Measurements from ENCODE around the gene TACC2.

TACC2 gene

DNA sequence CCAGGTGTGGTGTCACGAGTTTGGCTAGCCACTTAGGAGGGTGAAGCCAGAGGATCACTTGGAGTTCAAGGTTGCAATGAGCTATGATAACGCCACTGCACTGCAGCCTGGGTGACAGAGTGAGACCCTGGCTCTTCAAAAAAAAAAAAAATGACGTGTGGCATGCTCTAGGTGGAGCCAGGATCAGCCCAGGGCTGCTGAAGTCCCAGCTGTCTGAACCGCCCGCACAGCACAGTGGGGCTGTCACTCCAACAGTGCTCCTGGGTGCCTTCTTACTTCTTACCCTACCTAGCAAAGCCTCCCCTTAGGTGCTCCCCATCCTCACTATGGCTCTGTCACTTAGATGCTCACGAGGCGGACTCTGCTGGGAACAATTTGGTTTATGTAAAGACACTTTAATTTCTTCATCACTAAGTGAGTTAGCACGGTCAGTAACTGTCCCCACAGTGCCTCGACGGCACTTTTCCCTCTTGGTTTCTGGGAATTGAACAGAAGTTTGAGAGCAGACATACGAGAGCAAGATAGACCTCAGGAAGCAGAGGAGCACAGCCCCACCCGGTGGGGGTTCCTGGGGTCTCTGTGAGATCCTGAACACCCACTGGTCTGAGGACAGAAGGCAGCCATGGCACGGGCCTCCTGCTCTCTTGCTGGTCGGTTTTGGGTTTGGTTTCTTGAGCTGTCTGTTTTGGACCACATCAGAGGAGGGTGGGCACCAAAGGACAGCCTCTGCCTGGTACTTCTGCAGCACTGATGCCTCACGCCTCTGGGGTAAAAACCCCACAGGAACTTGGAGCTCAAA, 215.9 kb downstream of the TACC2 start:
- Histone ChIP-seq H3K27me3 (no peaks in the 10 kb centered on the region), H3K4me1 (peaks cover 59% of the 10 kb centered on the region), H3K4me3 (peak overlapping the region; percentile 13; the same call in 1 of the 2 replicates), H3K27ac (peak overlapping the region; percentile 72), H3K36me3 (peaks cover 42% of the 10 kb centered on the region), H3K9me3 (peaks cover 23% of the 10 kb centered on the region), H3K4me2 (peak overlapping the region; percentile 89), H3K9ac (peak overlapping the region; percentile 42; the same call in 1 of the 2 replicates), H4K20me1 (peaks cover 37% of the 10 kb centered on the region)
- no peak for TF ChIP-seq Cebpa-rat (IDR thresholded peaks at IDR 0.05)

DNA sequence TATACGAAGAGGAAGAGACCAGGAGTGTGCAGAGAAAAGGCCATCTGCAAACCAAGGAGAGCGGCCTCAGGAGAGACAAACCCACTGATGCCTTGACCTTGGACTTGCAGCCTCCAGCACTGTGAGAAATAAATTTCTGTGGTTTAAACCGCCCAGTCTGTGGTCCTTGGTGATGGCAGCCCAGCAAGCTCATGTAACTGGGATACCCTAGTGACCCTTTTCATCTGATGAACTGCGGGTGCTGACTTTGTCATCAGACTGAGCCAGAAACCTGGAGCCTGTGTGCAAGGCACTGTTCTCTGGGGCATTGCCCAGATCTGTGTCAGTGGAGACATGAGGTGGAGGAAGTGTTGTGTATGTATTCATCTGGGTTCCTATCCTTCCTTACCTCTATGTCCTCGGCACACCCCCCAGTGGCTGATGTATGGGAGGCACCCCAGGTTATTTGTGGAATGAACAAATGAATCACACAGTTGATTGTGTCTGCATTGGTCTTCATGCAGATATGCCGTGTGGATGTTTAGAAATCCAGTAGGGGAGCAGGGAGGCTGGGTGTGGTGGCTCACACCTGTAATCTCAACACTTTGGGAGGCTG, 217.6 kb downstream of the TACC2 start:
- H4K20me1 ChIP-seq, result peaks cover 25% of the 10 kb centered on the region
- H3K4me1 ChIP-seq, result peaks cover 75% of the 10 kb centered on the region
- TF ChIP-seq Cebpa-rat (IDR thresholded peaks at IDR 0.05), result no peak
- H3K9me3 ChIP-seq, result peaks cover 36% of the 10 kb centered on the region
- peaks cover 42% of the 10 kb centered on the region for H3K36me3 ChIP-seq
- H3K9ac ChIP-seq, result peak overlapping the region; percentile 52
- H3K27ac ChIP-seq, result peak overlapping the region; percentile 72
- 0 out of 2 replicates have a peak overlapping the region, but pooled peaks have one; percentile 27 for H3K4me3 ChIP-seq
- H3K27me3 ChIP-seq, result no peaks in the 10 kb centered on the region
- H3K4me2 ChIP-seq, result peak overlapping the region; percentile 89

DNA sequence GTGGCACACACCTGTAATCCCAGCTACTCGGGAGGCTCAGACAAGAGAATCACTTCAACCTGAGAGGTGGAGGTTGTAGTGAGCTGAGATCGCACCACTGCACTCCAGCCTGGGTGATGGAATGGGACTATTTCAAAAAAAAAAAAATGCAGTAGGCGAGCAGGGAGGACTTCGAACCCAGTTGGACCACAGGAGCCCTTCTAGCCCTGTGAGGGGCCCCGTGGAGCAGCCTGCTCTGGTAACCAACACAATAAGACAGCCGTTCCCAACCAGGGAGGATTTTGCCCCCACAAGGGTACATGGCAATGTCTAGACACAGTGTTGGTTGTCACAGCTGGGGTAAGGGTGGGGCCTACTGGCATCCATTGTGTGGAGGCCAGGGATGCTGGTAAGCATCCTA, 218.2 kb downstream of the TACC2 start:
- H3K36me3 ChIP-seq, result peaks cover 46% of the 10 kb centered on the region
- no peak overlapping the region for H3K4me3 ChIP-seq
- H3K27ac ChIP-seq, result peak overlapping the region; percentile 72
- peaks cover 81% of the 10 kb centered on the region for H3K4me1 ChIP-seq
- peaks cover 35% of the 10 kb centered on the region for H3K9me3 ChIP-seq
- H3K9ac ChIP-seq, result no peak overlapping the region; the same call in 1 of the 2 replicates
- H4K20me1 ChIP-seq, result peaks cover 23% of the 10 kb centered on the region
- no peaks in the 10 kb centered on the region for H3K27me3 ChIP-seq
- peak overlapping the region; percentile 89 for H3K4me2 ChIP-seq
- TF ChIP-seq Cebpa-rat (IDR thresholded peaks at IDR 0.05), result no peak

DNA sequence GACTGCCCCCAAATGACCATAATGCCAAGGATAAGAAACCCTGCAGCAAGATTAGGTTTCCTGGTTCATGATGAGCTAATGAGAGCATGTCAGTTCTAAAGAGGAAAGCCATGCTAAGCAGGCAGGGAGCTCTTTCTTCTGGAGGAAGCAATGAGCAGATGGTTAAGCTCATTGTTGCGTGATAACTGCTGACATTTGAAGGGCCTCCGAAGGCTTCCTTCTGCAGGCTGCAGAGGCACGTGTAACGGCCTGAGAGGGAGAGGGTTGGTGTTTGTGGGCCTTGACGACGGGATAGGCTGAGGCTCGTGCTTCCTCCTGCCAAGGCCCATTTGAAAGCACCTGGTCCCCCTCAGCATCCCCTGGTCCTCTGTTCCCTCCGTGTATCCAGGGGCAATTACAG, 218.6 kb downstream of the TACC2 start:
- Histone ChIP-seq H3K4me2 (peak overlapping the region; percentile 89), H3K36me3 (peaks cover 50% of the 10 kb centered on the region), H3K4me3 (no peak overlapping the region), H3K27me3 (no peaks in the 10 kb centered on the region), H3K9me3 (peaks cover 35% of the 10 kb centered on the region), H3K9ac (no peak overlapping the region; the same call in 1 of the 2 replicates), H3K27ac (peak overlapping the region; percentile 72), H4K20me1 (peaks cover 23% of the 10 kb centered on the region), H3K4me1 (peaks cover 86% of the 10 kb centered on the region)
- TF ChIP-seq Cebpa-rat (IDR thresholded peaks at IDR 0.05), result no peak

DNA sequence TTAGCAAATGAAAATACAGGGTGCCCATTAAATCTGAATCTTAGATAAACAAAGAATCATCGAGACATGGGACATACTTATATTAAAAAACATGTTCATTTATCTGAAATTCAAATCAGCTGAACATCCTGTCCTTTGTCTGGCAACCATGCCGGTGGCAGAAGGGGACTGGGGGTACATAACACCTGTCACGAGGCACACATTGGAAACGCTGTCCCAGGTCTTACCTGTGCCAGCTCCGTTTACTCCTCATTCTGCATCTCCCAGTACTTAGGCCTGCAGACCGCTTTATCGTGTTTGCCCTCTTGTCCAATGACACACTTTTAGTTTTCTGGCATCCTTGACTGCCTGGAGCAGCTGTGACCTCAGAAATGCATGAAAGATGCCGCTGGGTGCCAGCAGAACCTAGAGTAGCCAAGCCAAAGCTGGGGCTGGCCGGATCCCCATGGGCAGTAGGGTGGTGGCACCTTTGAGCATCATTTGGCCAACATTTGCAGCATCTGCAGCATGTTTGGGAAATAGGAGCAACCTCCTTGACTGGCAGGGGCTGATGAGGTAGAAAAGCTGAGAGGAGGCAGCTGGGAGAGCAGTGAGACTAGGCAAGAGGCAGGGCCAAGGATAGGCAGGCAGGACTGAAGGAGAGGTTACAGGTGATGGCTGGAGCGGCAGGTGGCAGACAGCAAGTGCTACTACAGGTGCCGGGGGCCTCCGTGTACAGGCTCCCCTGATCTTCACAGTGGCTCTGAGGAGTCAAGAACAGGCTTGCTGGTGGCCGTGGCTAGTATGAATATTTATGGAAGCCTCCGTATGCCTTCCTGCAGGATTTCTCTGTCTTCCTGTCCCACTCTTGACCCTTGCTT, 219.8 kb downstream of the TACC2 start:
- H3K4me2 ChIP-seq, result peak overlapping the region; percentile 89
- H3K27ac ChIP-seq, result peak overlapping the region; percentile 72
- H3K4me1 ChIP-seq, result peaks cover 98% of the 10 kb centered on the region
- peaks cover 31% of the 10 kb centered on the region for H3K9me3 ChIP-seq
- no peaks in the 10 kb centered on the region for H3K27me3 ChIP-seq
- no peak overlapping the region for H3K4me3 ChIP-seq
- H4K20me1 ChIP-seq, result peaks cover 23% of the 10 kb centered on the region
- H3K36me3 ChIP-seq, result peaks cover 55% of the 10 kb centered on the region
- no peak overlapping the region for H3K9ac ChIP-seq
- TF ChIP-seq Cebpa-rat (IDR thresholded peaks at IDR 0.05), result no peak

DNA sequence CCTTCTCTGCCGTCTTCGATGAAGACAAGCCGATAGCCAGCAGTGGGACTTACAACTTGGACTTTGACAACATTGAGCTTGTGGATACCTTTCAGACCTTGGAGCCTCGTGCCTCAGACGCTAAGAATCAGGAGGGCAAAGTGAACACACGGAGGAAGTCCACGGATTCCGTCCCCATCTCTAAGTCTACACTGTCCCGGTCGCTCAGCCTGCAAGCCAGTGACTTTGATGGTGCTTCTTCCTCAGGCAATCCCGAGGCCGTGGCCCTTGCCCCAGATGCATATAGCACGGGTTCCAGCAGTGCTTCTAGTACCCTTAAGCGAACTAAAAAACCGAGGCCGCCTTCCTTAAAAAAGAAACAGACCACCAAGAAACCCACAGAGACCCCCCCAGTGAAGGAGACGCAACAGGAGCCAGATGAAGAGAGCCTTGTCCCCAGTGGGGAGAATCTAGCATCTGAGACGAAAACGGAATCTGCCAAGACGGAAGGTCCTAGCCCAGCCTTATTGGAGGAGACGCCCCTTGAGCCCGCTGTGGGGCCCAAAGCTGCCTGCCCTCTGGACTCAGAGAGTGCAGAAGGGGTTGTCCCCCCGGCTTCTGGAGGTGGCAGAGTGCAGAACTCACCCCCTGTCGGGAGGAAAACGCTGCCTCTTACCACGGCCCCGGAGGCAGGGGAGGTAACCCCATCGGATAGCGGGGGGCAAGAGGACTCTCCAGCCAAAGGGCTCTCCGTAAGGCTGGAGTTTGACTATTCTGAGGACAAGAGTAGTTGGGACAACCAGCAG, 221.7 kb downstream of the TACC2 start:
- H3K4me2 ChIP-seq, result peak overlapping the region; percentile 89
- peak overlapping the region; percentile 72 for H3K27ac ChIP-seq
- H3K27me3 ChIP-seq, result no peaks in the 10 kb centered on the region
- TF ChIP-seq Cebpa-rat (IDR thresholded peaks at IDR 0.05), result no peak
- H3K4me3 ChIP-seq, result peak overlapping the region; percentile 37
- no peak overlapping the region for H3K9ac ChIP-seq
- peaks cover 69% of the 10 kb centered on the region for H3K36me3 ChIP-seq
- H4K20me1 ChIP-seq, result peaks cover 7% of the 10 kb centered on the region
- peaks cover 100% of the 10 kb centered on the region for H3K4me1 ChIP-seq
- peaks cover 31% of the 10 kb centered on the region for H3K9me3 ChIP-seq

DNA sequence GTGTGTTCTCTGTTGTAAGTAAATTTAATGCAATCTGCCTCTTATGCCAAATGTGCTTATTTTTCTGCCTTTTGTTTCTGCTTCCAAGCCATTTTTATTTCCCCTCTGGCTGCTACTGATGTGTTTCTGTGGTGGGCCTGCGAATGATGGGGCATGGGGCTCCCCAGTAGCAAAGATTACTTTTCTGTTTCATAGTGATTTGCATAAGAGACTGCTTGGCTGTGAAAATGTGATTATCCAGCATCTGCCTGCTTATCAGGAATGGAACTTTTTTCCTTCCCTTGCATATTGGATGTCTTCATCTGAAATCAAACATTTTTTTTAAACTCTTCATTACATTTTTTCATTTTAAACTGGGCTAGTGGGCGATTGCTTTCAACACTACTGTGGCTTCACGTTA, 224.4 kb downstream of the TACC2 start:
- no peak for TF ChIP-seq Cebpa-rat (IDR thresholded peaks at IDR 0.05)
- peaks cover 96% of the 10 kb centered on the region for H3K36me3 ChIP-seq
- peaks cover 100% of the 10 kb centered on the region for H3K4me1 ChIP-seq
- H3K27me3 ChIP-seq, result no peaks in the 10 kb centered on the region
- H3K4me2 ChIP-seq, result peak overlapping the region; percentile 89
- peaks cover 31% of the 10 kb centered on the region for H3K9me3 ChIP-seq
- no peaks in the 10 kb centered on the region for H4K20me1 ChIP-seq
- H3K27ac ChIP-seq, result peak overlapping the region; percentile 72
- no peak overlapping the region for H3K4me3 ChIP-seq
- H3K9ac ChIP-seq, result no peak overlapping the region

DNA sequence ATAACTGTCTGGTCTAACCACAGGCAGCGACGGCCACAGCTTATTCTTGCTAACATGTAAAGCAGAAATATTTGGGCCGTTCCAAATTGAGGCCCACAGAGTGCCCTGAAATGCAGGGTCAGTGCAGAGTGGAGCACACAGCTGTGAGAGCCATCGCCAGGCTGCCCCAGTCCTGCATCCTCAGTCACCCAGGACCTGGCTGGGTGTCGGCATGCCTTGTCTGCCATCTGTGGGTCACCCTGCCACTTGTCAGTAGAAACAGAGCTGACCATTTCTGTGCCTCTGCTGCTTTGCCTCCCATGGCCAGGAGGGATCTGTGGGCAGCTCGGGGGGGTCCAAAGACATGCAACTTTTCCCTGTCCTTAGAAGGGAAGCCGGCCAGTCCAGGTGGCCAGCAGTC, 224.8 kb downstream of the TACC2 start:
- H4K20me1 ChIP-seq, result no peaks in the 10 kb centered on the region
- H3K4me1 ChIP-seq, result peaks cover 100% of the 10 kb centered on the region
- H3K9ac ChIP-seq, result no peak overlapping the region

DNA sequence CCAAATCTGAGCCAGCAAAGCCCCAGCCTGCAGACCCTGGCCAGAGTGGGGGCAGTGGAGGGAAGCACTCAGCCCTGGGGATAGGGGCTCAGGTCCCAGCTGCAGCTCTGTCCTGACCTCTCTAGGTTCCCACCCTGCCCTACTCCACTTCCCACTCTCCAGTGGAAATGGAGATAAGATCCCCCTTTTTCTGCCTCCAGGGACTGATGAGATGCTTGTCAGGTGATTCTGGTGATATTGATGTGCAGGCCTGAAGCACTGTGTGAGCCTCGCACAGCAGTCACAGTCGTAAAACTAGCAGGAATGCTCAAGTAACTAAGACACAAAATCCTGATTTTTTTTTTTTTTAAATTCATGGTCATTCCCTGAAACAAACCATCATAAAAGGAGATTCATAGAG, 227.1 kb downstream of the TACC2 start:
- Histone ChIP-seq H3K4me3 (no peak overlapping the region), H3K36me3 (peaks cover 83% of the 10 kb centered on the region), H3K9me3 (peaks cover 7% of the 10 kb centered on the region), H3K4me1 (peaks cover 100% of the 10 kb centered on the region), H3K9ac (no peak overlapping the region), H3K27ac (peak overlapping the region; percentile 19), H4K20me1 (no peaks in the 10 kb centered on the region; the same call in 1 of the 2 replicates), H3K27me3 (no peaks in the 10 kb centered on the region), H3K4me2 (no peak overlapping the region)
- TF ChIP-seq Cebpa-rat (IDR thresholded peaks at IDR 0.05), result no peak

More for the DNA sequence above, 224.8 kb downstream of the TACC2 start:
- H3K9me3 ChIP-seq, result peaks cover 30% of the 10 kb centered on the region
- peak overlapping the region; percentile 72 for H3K27ac ChIP-seq
- peaks cover 96% of the 10 kb centered on the region for H3K36me3 ChIP-seq
- H3K4me3 ChIP-seq, result no peak overlapping the region
- no peak for TF ChIP-seq Cebpa-rat (IDR thresholded peaks at IDR 0.05)
- peak overlapping the region; percentile 89 for H3K4me2 ChIP-seq
- no peaks in the 10 kb centered on the region for H3K27me3 ChIP-seq

All from BLaER1 (cell line).